Measurements from ENCODE around the gene RAD17.
"Not testable (repeated sequence)": the region's sequence is repeated elsewhere in the genome, so short reads cannot be mapped to it uniquely, and the experiment has no call there.

Gene RAD17, protein sequence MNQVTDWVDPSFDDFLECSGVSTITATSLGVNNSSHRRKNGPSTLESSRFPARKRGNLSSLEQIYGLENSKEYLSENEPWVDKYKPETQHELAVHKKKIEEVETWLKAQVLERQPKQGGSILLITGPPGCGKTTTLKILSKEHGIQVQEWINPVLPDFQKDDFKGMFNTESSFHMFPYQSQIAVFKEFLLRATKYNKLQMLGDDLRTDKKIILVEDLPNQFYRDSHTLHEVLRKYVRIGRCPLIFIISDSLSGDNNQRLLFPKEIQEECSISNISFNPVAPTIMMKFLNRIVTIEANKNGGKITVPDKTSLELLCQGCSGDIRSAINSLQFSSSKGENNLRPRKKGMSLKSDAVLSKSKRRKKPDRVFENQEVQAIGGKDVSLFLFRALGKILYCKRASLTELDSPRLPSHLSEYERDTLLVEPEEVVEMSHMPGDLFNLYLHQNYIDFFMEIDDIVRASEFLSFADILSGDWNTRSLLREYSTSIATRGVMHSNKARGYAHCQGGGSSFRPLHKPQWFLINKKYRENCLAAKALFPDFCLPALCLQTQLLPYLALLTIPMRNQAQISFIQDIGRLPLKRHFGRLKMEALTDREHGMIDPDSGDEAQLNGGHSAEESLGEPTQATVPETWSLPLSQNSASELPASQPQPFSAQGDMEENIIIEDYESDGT

DNA sequence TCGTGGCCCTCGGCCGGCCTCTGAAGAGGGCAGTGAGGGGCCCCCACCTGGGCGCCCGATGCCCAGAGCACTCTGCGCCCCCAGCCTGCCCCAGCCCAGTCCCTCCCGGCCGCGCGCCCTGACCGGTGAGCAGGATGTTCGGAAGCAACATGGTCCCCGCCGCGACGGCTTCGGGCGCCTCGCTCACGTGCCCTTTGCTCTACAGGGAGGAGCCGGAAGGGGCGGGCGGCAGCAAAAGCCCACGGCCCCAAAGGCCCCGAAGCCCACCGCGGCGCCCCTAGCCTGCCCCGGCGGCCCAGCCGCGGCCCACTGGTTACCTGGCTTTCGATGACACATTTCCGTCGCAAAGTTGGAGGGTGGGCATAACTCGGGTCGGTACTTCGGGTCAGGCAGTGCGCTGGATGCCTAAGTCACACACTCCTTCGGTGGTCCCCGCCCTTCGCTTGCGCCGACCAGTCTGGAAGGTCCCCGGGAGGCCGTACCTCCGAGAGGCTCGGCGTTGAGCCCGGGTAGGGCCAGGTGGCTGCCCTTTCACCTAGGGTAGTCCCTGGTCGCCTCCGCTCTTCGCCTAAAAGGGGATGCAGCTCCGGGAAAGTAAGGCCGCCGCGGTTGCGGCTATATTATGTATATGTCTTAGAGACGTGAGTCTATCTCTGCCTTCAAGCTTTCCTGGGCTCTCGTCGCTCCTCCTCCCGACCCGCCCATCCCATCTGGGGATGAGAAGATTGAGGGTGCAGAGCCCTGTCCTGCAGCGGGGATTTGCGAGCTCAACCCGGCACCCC, at the start of gene RAD17, which contains the start of the genes AK6 and TAF9:
Gene RAD17, plus strand, starts transcription at position 479 of the 782 bp plus-strand sequence. CDS start 2,391 bp downstream, outside the sequence.
Gene AK6, minus strand, starts transcription at position 181 of the 782 bp plus-strand sequence. Its CDS starts 30 bp downstream, at position 151.
Gene TAF9, minus strand, starts transcription at position 181 of the 782 bp plus-strand sequence. CDS start 3,783 bp downstream, outside the sequence.
- DNase-seq (ENCODE audit: low spot score) = peak; percentile 89

DNA sequence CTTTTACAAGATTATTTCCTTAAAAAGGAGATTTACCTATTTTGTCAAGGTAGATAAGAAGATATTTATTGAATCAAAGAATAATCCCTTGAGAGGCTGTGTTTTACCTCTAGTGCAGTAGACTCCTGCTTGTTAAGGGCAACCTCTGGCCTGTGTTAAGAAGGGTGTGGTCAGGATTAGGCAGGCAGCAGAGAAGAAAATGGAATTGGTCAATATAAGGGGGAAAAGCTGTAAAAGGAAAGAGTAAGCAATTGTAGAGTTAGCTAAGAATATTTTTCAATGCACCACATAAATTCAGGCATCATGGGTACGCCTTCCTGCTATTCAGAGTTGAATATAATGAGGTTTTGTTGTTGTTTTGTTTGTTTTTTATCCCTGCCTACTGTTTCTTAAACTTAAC, 43.3 kb upstream of the RAD17 start:
- DNase-seq (ENCODE audit: low spot score) = no peak

DNA sequence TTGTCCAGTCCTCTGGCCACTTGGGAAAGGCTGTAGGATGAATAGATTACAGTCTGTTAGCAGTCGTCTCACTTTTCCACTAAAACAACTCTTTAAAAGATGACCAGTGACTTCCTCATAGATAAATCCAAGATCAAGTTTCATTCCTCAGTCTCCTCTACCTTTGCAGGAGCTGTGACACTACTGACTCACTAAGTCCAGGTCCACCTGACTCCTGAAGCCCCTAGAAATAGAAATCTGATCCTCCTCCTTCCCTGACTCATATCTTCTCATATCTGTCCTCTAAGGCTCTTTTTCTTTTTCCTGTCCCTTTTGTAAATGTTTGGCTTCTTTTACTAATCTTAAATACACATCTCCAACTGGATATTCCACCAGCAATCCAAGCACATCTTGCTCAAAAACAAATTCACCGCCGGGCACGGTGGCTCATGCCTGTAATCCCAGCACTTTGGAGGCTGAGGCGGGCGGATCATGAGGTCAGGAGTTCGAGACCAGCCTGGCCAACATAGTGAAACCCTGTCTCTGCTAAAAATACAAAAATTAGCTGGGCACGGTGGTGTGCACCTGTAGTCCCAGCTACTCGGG, 39.6 kb upstream of the RAD17 start:
- DNase-seq (ENCODE audit: low spot score) = no peak

DNA sequence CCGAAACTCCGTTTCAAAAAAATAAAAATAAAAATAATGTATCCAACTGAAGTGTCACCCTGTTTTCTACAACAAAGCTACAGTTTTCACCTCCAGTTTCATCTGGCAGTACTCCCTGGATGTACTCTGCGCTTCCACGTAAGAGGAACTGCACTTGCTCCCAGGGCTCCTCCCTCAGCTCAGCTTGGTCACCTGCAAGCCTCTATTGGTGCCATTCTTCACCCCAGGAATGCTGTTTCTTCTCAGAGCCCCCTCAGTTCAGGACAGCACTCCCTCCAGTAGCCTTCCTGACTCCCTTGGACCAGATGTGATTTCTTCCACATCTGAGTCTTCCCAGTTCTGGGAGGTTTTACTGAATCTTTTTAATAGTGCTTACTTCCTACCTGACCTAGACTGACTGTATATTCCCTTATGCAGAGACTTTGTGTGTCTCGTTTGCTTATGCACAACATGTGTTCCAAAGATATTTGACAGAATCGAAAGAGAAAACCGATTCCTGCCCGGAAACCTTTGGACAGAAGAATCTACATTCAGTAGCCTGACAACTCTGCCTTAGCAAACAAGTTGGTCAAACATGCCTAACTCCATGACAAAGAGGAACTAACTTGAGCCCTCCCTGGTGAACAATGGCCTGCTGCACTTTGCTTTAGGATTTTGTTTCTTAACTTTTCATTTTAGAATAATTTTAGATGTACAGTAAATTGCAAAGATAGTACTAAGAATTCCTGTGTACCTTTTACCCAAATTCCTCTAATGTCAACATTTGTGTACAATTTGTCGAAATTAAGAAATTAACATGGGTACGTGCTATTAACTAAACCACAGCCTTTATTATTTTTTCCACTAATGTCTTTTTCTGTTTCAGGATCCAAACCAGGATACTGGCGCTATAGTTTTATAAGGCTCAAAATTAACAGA, 37.8 kb upstream of the RAD17 start:
- no peak for DNase-seq (ENCODE audit: low spot score)

DNA sequence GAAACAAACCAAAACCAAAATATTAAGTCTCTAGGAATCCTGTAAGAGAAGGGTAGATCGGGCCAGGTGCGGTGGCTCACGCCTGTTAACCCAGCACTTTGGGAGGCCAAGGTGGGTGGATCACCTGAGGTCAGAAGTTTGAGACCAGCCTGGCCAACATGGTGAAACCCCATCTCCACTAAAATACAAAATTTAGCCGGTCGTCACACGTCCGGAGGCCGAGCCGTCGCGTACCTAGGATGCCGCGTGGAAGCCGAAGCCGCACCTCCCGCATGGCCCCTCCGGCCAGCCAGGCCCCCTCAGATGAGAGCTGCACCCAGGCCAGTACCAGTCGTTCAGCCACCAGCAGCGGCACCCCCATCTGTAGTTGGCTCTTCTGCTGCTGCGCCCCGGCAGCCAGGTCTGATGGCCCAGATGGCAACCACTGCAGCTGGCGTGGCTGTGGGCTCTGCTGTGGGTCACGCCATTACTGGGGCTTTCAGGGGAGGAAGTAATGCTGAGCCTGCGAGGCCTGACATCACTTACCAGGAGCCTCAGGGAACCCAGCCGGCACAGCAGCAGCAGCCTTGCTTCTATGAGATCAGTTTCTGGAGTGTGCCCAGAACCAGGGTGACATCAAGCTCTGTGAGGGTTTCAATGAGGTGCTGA, 35.8 kb upstream of the RAD17 start:
- DNase-seq (ENCODE audit: low spot score) = not testable (repeated sequence)

DNA sequence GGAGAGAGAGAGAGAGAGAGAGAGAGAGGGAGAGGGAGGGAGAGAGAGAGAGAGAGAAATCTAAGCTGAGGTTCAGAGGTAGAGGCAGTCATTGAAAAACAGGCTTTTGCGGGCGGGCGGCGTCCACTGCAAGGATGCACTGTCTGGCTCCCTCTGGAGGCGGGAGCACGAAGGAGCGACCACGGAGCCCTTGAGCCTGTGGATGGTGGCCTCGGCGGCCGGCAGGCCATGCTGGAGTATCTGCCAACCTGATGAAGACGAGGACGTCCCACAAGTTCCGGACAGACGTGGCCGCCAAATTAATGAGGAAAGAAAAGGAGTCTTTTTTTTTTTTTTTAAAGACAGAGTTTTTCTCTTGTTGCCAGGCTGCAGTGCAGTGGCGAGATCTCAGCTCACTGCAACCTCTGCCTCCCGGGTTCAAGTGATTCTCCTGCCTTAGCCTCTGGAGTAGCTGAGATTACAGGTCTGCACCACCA, 34.8 kb upstream of the RAD17 start:
- peak; percentile 79 for DNase-seq (ENCODE audit: low spot score)

DNA sequence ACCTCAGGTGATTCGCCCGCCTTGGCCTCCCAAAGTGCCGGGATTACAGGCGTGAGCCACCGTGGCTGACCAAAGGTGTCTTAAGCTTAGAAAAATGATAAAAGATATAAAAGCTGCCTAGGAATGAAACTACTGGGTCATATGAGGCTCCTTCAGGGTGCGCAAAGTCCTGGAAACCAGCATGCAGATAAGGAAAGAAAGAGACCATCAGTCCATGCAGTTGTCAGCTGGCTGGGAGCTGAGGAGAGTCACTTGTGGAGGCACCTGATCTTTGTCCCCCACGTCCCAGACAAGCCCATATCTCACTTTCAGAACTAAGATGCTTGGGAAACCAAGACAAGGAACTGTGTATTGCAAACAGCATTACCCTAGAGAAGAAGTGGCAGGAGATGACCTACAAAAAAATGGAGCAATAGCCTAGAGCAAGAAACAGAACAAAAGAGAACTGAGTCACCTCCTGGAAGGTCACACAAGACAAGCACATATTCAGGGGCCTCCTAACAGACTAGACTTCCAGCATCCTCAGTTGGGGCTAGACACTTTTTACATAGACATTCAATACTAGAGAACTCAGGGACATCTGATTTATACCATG, 34.2 kb upstream of the RAD17 start:
- DNase-seq (ENCODE audit: low spot score) = no peak

DNA sequence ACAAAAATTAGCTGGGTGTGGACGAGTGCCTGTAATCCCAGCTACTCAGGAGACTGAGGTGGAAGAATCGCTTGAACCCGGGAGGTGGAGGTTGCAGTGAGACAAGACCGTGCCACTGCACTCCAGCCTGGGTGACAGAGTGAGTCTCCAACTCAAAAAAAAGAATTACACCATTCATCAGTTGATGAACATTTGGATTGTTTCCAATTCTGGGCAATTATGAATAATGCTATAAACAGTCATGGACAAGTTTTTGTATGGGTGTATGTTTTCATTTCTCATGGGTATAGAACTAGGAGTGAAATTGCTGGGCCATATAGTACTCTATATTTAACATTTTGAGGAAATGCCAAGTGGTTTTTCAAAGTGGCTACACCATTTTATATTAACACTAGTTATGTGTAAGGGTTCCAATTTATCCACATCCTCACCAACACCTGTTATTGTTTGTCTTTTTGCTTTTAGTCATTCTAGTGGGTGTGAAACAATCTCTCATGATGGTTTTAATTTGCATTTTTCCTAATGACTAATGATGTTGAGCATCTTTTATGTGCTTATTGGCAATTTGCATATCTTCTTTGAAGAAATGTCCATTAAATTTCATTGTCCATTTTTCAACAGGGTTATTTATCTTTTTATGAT, 28.0 kb upstream of the RAD17 start:
- DNase-seq (ENCODE audit: low spot score) = no peak

DNA sequence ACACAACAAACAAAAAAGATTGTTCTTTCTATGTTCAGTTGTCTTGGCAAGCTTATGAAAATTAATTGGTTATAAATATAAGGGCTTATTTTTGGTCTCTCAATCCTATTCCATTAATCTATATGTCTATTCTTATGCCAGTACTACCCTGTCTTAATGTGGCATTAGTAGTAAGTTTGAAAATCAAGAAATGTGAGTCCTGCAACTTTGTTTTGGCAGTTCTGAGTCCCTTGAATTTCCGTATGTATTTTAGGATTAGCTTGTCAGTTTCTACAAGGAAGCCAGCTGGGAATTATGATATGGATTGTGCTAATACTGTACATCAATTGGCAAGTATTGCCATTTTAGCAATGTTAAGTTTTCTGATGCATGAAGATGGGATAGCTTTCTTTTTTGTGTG, 26.5 kb upstream of the RAD17 start:
- DNase-seq (ENCODE audit: low spot score) = no peak

DNA sequence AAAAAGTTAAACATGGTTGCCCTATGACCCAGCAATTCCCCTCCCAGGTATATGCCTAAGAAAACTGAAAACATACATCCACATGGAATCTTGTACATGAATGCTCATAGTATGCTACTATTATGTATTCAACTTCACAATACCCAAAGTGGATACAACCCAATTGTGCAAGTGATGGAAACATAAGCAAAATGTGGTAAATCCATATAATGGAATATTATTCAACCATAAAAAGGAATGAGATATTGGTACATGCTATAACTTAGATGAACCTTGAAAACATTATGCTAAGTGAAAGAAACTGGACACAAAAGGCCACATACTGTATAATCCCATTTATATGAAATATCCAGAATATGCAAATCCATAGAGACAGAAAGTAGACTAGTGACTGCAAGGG, 19.0 kb upstream of the RAD17 start:
- DNase-seq (ENCODE audit: low spot score) = no peak

DNA sequence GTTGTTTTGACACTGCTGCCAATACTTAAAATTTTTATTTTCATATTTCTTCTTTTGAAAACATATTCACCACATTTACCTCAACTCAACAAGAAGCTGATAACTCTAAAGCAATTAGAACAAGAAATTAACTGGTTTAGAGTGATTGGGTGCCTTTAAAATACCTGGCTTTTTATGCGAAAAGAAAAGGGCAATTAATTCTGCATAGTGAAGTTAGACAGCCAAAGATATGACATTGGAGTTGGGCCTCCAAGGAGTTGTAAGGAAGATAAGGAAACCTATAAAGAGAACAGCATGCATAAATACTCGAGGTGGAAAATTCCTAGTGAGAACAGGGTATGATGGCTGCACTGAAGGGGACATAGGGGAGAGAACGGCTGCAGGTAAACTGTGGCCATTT, 9.9 kb upstream of the RAD17 start:
- DNase-seq (ENCODE audit: low spot score) = no peak

DNA sequence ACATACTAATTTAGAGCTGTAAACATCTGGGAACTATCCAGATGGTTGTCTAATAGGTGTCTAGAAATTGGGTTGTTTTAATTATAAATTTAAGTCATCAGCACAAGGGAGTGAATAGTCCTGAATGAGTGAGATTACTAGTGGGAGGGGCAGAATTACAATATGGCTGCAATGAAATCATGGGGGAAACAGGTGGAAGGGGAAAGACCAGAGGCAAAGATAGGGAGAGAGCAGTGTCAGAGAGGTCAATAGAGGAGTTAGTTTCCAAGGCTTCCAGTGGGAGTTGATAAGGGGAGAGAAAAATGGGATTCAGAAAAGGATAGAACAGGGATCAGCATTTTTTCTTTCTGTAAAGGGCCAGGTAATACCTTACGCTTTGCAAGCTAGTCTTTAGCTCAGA, 9.2 kb upstream of the RAD17 start:
- DNase-seq (ENCODE audit: low spot score) = no peak

DNA sequence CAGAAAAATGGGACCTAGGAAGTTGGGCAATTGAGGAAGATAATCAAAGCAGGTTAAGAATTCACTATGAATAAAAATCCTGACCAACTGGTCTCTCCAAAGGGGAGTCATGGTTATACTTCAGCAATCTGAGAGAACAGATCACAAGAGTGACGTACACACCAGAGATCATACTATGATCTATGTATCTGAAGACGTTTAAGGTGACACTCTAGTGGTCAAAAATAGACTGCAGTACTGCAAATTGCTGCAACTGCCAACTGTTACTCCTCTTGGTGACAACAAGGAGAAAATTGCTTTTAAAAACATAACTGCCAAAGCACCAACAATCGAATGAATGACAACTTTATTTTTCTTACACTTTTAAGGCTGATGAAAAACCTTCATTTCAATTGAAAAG, 5.2 kb upstream of the RAD17 start:
- no peak for DNase-seq (ENCODE audit: low spot score)

DNA sequence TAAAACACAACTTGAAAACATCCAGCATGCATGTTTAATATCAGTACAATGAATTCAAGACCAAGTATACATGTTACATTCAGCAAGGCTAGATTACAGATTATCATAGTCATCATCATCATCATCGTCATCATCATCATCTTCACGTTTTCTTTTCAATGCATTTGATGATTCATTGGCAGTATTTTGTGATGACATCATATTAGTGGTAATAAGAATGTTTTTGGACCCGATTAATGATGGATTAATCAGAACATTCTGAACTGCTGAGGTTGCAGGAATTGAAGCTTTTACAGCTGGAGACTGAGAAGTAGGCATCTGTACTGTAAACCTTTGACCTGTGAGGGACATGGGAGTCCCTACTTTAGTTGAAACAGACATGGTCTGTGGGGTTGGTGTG, 4.8 kb upstream of the RAD17 start:
- no peak for DNase-seq (ENCODE audit: low spot score)

DNA sequence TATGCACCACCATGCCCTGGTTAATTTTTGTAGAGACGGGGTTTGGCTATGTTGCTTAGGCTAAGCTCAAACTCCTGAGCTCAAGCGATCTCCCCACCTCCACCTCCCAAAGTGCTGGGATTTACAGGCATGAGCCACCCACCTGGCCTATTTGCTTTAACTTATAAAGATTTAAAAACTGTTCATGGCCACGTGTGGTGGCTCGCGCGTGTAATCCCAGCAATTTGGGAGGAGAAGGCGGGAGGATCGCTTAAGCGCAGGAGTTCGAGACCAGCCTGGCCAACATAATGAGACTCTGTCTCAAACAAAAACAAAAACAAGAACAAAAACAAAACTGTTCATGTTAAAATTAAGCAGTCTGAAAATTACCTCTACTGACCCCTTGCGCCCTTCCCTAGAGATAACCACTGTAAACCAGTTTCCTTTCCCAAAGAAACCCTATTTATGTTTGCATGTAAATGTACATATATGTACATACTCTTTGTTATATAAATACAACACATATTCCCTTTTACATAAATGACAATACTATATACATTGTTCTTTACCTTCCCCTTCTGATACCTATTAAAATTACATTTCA, 1.8 kb upstream of the RAD17 start:
- no peak for DNase-seq (ENCODE audit: low spot score)

DNA sequence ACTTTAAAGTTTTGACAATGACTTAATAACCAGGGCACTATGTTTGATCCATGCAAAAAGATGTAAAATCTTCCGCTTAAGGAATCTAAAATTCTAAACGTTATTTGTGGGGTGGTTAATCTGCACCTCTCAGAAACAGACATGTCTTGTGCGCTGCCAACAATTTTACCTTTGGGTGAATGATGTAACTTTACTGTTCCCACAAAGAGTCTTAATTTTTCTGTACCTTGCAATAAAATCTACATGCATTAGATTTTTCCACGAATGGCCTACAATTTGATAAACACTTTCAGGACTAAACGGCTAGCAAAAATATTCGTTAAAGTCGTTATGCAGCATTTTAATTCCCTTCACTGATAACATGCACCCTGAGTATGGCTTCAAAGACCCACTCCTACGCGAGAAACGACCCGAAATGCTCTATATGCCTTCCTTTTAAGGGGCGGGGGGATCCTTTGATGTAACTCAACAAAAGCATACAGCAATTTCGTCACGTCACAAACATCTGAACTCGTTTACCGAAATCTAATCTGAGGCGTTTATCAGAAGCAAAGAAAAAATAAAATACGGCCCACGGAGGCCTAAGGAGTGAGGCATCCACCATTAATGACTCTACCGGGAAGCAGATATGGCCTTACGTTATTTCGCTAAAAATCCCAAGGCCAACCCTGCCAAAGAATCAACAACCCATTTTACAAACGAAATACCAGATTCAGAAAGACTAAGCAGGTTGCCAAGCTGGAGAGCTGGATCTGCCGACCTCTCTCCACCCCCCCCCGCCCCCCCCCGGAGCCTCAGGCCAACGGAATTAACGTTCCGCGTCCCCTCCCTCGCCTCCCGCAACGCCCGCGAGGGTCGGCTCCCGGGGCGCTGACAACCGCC, 919 bp upstream of the RAD17 start:
- DNase-seq (ENCODE audit: low spot score) = no peak

DNA sequence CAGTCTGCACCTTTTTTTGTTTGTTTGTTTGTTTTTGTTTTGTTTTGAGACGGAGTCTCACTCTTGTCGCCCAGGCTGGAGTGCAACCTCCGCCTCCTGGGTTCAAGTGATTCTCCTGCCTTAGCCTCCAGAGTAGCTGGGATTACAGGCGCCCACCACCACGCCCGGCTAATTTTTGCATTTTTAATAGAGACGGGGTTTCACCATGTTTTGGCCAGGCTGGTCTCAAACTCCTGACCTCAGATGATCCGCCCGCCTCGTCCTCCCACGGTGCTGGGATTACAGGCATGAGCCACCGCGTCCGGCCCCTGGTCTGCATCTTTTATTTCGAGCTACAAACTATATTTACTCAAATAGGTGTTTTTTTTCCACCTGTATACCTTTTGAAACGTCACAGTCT, 717 bp downstream of the RAD17 start:
- DNase-seq (ENCODE audit: low spot score) = not testable (repeated sequence)

DNA sequence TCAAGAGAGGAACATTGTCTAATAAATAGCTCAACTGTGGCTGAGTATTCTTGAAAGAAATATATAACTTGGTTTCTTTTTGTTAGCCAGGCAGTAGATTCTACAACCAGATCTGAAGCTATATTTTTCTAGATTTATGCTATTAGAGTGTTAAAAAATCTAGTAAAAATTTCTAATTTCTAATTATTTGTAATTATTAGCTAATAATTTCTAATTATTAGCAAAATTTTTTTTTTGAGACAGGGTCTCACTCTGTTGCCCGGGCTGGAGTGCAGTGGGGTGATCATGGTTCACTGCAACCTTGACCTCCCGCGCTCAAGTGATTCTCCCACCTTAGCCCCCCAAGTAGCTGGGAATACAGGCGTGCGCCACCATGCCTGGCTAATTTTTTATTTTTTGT, 2.8 kb downstream of the RAD17 start:
- no peak for DNase-seq (ENCODE audit: low spot score)

Data from globus pallidus (tissue), 1 donor.